GM19099 (cell line): ENCODE measurements around the gene DTX1.

ENCODE experiments used
- POLR2A ChIP-seq: IDR thresholded peaks from 3 replicates; pipeline ENCODE4 v1.6.1; 2011; ENCODE audit warnings: low read depth; ENCODE audit not compliant: insufficient read length; ENCODE audit errors: extremely low read depth

Gene DTX1

DNA sequence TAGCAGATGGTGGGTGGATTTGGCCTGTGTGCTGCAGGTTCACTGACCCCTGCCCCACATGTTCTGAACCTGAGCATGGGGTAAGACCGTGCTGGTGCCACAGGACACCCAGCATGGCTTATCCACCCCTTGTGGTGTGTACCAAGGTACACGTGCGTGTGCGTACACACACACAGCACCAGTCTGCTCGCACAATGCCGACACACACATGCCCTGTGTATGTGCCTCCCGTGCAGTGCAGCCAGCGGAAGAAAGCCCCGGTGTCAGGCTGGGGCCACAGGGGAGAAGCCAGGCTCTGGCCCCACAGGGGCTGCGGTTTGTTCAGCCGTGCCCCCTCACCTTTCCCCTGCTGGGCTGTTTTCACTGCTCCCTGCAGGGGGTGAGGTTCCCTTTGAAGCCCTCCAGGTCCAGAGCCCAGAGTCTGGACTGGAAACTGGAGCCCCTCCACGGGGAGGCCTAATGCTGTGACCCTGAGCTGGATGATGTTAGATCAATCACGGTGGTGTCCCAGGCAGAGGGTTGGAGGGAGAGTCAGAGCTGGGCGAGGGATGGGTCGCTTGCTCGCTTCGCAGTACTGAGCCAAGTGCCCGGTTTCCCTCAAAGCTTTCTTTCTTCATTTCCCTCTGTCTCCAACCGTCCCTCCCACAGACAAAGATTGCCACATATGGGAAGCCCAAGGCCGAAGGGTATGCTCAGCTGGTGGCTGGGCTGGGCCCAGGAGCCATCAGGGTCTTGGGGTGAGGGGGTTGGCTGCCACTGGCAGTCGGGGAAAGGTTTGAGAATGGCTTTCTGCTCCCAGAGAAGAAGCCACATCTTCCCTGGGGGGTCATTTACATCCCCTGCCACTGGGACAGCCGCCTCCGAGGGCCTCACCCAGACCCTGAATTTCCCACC lies 6.2 kb downstream of the DTX1 start:
- TF ChIP-seq POLR2A: no peak

DNA sequence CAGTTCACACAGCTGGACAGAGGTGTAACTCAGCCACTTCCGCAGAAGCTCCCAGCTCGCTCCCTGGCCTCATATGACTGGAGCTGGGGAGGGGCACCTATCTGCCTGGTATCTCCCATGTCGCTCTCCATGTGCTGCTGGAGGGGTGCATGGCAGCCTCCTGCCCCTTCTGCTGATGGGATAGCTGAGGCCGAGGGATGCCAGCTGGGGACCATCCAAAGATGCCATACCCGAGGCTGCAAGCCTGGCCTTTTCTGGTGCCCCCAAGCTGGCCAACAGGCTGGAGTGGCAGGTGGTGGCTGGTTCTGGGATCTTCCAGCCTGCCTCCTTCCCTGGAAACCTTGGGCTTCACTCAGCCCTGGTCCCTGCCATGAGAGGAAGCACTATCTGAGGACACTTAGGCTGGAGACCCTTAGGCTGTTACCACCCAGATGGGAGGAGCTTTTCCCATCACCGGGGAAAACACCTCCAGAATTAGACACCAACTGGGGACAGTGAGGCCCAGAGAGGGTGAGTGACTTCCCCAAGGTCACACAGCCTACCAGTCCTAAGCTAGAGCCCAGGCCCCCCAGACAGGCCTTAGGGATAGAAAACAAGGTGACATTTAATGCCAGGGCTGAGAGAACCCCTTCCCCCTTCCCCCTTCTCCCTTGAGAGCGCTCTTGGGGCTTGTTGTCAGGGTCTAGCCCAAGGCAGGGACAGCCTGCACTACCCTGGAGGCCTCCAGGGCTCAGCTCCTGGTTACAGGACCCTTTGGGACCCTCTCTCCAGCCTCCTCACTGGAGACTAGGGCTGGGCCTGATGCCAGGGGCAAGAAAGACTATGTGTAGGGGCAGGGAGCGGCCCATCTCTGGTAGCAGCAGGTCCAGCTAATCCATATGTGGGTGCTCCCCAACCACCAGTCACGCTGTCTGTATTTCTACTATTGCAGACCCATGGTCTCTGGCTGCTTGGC lies 7.1 kb downstream of the DTX1 start:
- no peak for TF ChIP-seq POLR2A

DNA sequence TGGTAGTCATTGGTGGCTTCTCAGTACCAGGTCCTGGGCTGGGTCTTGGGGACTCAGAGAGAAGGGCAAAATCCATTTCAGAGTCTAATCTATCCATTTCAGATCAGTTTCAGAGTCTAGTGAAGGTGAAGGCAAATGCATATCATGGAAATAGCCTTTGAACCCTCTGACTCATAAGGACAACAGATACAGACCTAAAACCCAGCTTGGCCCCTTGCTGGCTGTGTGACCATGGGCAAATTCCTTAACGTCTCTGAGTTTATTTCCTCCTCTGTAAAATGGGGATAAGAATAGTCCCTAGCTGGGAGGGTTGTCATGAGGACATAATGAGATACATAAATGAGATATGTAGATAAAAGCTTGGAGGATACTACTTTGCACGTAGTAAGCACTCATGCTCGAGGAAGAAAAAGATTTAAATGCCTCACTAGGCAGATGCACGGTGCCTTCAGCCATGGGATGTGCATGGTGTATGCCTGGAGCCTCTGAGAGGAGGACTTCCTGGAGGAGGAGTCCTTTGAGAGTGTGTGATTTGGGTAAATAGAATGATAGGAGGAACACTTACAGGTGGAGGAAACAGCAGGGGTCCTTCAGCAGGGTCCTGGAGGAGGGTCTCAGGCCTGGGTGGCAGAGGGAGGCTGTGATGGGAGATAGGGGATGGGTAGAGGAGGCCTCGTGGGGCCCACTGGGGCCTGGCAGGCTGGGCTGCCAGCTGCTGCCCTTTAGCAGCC lies 8.0 kb downstream of the DTX1 start:
- no peak for TF ChIP-seq POLR2A

DNA sequence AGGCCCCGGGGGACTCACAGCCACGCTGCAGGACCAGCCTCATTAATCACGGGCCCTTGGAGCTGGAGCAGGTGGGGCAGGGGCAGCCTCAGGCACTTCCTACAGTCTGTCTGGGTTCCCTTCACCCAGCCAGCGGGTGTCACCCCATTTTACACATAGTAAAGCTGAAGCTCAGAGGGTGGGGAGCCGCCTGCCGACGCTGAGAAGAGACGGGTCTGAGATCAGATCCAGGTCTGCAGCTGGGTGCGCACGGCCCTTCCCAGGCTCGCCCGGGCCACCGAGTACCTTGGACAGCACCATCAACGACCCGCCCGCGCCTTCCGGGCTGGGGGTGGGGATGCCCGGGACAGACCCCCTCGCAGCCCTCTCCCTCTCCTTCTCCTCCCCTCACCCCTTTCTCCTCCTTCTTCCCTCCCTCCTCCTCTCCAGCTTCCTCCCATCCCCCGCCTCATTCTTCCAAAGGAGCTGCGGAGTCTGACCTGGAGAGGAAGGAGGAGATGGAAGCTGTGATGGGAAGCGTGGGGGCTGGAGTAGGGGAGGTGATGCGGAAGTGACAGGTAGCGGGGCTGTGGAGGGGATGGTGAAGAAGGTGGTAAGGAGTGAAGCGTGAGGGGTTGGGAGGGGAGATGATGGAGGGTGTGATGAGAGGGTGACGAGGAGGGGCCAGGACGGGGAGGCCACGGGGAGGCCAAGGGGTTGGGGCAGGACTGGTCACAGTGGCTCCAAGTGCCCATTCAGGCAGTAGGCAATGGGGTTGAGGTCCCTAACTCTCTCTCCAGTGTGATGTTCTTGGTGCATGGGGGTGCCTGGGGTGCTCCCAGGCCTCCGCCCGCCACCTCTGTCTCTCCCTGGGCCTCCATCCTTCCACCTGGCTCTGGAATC lies 8.8 kb downstream of the DTX1 start:
- no peak for TF ChIP-seq POLR2A

DNA sequence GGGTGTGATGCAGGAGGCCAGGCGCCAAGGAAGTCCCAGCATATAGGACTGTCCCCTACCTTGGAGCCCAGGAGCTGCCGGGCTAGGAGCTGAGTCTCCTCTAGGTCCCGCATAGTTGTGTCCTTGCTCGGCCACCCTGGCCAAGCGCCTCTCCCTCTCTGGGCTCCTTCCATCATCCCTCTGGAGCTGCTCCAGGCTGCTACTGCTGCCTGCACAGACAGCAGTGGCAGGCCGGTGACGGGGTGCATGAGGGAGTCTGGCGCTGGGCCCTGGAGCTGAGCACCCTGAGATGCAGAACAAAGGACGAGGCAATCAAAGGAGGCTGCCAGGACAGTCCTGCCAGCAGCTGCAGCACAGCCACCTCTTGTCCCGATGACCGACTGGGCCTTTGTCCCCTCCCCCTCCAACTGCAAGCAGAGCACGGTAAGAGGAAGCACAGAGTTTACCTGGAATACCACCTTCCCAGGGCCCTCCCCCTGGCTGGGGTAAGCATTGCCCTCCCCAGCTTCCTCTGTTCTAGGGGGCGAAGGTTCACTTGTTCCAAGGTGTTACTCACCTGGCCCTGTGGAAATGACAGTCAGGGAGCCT lies 10.4 kb downstream of the DTX1 start:
- no peak for TF ChIP-seq POLR2A

DNA sequence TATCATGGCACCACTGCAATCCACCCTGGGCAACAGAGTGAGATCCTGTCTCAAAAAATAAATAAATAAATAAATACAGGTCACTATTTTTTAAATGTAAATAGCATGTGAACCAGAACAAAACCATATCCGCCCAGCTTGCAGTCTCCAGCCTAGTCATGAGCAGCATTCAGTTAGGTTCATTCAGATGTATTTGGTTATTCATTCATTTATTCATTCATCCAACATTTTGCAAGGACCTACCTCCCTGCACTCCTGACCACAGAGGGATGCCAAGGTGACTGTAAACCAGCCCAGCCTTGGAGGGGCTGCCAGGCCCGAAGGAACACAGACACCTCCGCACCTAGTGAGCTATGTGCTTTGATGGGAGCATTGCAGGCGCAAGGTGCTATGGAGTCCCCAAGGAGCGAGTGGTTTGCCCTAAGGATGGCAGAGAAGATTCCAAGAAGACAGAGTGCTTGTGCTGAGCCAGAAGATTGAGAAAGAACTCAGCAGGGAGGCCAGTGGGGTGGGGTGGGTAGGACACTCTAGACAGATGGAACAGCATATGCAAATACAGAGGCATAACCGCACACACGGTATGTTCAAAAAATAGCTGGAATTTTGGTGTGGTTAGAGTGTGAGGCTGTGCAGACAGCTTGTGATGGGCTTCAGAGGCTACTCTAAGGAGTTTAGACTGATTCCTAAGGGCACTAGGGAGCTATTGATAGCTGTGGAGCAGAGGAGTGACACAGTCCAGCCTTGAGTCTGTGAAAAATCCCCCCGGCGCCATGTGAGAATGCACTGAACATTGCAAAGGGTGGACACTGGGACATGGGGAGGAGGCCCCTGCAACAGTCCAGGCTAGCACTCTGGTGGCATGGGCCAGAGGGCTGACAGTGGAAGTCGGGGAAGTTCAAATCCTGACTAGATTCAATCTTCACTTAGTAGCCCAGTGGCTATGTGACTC lies 11.7 kb downstream of the DTX1 start:
- no peak for TF ChIP-seq POLR2A

DNA sequence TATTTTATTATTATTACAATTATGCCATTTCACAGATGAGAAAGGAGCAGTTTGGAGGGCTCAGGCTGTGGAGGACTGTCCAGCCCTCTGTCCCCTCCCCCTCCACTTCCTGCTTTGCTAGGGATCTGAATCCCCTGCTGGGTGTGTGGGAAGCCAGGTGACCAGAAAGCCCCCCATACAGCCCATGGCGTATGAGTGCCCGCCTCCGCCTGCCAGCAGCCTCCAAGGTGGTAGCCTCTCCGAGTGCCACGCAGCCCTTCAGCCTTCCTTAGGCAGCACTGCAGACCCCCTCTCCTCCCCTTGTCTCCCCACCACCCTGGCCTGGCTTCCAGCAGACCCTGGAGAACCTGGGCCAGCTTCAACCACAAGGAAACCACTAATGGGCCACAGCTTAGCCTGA lies 12.6 kb downstream of the DTX1 start:
- TF ChIP-seq POLR2A: no peak

DNA sequence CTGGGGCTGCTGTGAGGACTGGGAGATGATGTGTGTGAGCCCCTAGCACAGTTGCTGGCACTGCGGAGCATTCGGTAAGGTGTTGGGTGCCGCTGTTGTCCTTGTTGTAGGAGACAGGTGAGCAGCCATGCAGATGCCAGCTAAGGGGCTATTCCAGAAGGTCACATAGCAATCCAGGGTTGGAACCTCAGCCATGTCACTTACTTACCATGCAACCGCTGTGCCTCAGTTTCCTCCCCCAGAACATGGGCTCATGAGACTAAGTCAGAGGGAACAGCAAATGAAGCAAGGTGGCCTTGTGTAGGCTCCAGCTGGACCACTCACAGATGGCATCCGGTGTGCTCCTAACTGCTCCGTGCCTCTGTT lies 13.2 kb downstream of the DTX1 start:
- no peak for TF ChIP-seq POLR2A

DNA sequence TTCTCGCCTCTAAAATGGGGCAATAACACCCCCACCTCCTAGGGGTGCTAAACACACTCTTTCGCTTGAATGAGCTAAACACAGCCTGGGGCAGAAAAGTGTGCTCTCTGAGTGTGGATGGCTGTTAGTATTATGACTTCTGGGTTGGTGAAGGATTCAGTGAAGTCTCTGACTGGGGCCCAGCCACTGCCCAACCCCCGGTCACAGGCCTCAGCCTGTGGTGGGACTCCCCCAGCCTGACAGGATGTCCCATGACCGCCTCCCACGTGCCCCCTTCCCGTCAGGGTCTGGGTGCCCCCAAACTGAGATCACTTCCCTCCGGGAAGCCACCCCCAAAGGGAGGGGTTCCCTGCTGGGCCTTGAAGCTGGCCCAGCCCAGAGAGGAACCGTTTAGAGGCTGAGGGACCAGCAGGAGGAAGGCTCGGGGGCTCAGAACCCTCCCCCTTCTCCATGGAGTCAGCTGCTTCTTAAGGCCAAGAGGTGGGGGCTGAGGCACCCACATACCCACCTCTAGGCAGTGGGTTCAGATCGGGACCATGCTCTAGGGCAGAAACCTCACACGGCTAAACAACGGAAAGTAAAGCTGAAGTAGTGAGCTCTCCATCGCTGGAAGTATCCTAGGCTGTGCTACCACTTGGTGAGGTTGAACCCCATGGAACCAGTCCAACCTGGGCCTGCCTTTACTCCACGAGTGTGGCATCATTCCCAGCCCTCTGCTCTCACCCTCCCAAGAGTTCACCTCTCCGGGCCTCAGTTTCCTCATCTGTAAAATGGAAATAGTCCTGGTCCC lies 13.8 kb downstream of the DTX1 start:
- no peak for TF ChIP-seq POLR2A

DNA sequence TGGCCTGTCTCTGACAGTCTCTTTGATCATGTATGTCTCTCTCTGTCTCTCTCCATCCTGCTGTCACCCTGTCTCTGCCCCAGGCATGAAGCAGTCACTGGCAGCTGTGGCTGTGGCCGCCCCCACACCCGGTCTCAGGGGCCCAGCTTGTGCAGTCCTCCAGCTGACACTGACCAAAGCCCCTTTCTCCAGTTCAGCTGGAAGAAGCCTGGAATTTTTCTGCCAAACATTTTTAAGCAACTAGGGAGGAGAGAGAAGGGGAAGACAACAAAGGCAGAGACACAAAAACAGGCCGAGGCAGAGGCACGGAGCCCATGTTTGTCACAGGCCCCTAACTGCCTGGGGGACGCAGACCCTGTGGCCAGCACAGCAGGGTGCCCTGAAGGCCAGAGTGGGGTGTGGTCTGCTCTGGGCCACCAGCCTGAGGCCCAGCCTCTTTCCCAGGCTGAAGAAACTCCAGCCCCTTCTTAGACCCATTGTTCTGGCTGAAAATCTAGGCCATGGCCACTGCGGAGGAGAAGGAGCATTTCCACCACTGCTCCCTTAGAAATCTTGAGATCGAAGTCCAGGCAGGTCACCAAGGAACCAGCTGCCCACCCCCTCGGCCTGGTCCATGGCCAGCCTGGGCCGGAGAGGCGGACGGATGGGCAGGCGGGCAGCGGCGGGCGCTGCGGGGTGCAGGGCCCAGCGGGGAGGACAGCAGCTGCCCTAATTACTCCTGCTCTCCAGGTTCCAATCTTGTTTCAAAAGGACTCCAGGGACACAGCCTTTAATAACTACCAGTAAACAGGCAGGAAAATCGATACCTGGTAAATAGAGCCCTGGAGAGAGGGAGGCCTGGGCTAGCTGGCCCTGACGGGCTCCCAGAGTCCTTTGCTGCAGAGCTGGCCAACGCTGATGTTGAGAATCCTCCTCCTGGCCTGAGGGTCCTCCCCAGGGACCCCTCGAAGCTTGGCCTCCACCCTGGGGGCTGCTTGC lies 14.9 kb downstream of the DTX1 start:
- TF ChIP-seq POLR2A: no peak

DNA sequence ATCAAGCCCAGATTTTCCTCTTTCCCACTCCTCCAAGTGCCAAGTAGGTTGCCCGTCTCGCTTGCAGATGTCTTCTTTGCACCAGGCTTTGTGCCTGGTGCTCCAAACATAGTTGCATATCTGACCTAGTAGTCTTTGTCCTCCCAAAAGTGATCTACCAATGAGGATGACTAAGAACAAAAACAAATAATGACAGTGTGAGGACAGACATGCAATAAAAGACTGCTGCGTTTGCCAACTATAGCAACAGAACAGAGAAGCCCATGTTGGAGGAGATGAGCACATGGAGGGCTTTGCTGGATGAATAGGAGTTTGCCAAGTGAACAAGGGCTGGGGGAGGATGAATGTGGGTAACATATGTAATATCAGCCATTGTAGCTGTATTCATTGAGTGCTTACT lies 15.6 kb downstream of the DTX1 start:
- TF ChIP-seq POLR2A: no peak
